Activated CD4-positive, alpha-beta T cell treated with anti-CD3 and anti-CD28 coated beads, Interleukin-2, amount 50 U/mL, for 16 hours (primary cell): ENCODE data around the gene DAPK1.

Experiments used
- DNase-seq: peaks from one replicate; pipeline ENCODE4 v3.0.0-alpha.2; 2020

DAPK1 gene

DNA sequence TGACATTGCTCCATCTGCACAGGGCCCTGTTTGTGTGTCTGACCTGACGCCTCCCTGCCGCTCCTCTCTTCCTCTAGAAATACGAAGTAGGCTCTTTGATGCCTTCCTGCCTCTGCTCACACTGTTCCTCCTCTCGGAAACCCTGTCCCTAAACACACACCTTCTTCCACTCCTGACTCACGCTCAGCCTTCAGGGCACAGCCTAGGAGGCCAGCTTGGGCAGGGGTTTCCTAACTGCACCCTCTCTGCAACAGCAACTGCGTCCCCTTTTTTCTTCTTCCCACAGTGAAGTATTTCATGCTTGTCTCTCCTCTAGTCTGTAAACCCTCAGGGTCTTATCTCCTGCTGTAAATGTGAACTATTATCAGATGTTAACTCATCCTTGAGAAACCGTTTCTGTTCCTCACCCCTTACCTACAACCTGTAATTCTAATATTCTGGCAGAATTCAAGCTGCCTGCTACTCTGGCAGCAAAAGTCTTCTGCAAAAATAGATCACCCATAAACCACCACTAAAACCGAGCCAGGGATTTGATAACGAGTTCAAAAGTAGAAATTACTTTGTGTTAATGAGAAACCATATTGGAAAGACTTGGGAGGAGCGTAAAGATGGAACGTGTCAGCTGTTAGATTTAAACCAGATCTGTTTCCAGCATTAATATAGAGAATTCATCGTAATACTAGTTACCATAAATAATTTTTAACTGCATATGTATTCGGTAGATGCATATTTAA lies 100.2 kb downstream of the DAPK1 start:
- DNase-seq: no peak

GRCh38 chr9:87599901-87600610 lies 102.4 kb downstream of the DAPK1 start:
- no peak for DNase-seq

GRCh38 chr9:87601176-87601575 lies 103.5 kb downstream of the DAPK1 start:
- no peak for DNase-seq

GRCh38 chr9:87601595-87601994 lies 103.9 kb downstream of the DAPK1 start:
- no peak for DNase-seq

- DNase-seq: no peak
Measured at GRCh38 chr9:87602933-87603643, 105.4 kb downstream of the DAPK1 start.

DNA sequence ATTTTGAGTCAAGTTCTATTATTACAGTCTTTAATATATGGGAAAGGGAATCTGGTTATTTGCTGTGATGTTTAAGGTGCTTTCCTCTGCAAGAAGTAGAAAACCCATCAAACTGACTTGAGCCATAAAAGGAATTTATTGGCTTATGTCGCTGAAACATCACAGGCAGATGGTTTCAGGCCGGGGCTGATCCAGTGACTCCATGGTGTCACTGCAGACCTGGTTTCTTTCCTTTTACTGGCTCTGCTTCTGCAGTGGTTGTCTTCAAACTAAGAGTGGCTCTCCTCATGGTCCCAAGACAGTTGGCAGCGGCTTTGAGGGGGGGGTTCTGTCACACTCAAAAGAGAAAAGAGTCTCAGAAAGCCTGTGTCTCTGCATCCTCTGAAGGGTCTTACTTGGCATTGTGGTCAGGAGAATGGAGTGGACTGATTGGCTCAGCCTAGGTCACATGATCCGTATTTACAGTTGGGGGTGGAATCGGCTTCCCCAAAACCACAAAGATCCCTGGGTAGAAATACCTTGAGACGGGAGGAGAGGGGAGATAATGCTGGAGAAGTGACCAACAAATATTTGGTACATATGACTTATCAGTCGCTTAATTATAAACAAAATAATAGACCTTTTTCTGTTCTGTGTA lies 106.3 kb downstream of the DAPK1 start:
- no peak for DNase-seq

DNA sequence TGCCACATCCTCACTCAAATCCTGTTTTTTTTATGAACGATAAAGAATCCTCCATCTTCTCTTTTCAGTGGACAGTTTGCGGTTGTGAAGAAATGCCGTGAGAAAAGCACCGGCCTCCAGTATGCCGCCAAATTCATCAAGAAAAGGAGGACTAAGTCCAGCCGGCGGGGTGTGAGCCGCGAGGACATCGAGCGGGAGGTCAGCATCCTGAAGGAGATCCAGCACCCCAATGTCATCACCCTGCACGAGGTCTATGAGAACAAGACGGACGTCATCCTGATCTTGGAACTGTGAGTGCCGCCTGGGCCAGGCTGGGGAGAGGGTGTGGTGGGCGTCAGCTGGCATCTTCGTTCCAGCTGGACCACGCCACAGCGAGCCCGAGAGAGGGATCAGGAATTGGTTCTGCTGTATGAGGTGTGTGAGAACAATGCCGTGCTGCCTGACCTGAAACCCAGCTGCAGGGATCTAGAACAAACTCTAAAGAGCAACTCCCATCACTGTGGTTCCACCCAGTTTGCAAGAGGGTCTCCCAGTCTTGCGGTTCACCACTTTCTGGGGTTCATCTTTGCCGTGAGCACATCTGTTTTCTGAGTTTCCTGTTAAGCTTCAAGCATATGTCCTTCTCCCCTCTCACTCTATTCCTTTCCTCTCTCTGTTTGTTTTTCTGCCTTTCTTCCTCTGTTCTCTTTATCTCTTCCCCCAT lies 107.4 kb downstream of the DAPK1 start:
- no peak for DNase-seq

- no peak for DNase-seq
Measured at GRCh38 chr9:87605676-87606075, 108.0 kb downstream of the DAPK1 start.

DNA sequence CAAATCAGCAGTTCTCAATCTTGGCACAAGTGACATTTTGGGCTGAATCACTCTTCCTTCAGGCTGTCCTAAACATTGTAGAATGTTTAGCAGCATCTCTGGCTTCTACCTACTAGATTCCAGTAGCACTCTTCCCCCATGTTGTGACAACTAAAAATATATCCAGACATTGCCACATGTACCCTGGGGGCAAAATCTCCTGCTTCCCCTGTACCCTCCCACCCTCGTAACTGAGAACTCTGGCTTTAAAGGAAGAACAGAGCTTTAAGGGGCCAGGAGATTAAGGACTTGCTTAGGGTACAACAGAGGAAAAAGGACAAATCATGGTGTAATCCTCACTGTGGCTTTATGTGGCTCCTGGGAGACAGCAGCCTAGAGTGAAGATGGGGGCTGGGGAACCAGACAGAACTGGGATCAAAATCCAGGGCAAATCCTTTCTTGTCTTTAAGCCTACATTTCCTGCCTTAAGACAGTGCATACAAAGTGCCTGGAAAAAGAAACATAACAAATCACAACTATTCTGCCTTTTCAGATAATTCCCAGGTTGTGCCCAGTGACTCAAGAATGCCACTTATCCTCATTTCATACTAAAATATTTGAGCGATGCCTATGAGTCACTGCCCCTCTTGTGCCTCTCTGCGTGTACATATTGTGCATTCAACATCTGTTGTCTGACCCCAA lies 109.3 kb downstream of the DAPK1 start:
- no peak for DNase-seq

GRCh38 chr9:87607859-87608258 lies 110.2 kb downstream of the DAPK1 start:
- no peak for DNase-seq

DNA sequence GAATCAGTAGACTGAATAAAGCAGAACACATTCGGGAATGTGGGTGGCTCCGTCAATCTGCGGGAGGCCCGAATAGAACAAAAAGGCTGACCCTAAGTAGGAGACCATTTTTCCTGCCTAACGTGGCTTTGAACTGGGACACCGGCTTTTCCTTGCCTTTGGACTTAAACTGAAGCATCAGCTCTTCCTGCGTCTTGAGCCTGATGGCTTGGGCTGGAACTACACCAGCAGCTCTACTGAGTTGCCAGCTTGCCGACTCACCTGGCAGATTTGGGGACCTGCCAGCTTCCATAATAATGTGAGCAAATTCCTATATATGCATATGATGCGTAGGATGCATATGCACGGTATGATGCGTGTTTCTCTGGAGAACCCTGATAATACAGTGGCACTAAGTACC lies 111.3 kb downstream of the DAPK1 start:
- no peak for DNase-seq

DNA sequence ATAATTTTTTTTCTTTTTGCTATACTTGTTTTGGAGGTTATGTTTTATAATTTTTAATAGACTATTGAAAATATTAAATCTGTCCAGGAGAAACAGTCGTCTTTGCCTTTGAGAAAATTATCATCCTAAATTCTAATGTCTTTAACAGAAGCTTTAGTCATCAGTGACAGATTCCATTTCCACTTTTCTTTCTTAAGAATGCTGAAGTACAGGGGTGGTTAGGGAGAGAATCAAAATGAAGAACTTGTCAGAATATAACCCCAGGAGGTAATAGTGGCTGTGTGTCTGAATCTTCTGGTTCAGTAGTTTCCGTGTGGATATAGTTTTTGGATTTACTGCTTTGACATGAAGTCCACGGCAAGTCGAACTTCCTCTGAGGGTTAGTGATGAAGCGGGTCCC lies 111.8 kb downstream of the DAPK1 start:
- DNase-seq: no peak

DNA sequence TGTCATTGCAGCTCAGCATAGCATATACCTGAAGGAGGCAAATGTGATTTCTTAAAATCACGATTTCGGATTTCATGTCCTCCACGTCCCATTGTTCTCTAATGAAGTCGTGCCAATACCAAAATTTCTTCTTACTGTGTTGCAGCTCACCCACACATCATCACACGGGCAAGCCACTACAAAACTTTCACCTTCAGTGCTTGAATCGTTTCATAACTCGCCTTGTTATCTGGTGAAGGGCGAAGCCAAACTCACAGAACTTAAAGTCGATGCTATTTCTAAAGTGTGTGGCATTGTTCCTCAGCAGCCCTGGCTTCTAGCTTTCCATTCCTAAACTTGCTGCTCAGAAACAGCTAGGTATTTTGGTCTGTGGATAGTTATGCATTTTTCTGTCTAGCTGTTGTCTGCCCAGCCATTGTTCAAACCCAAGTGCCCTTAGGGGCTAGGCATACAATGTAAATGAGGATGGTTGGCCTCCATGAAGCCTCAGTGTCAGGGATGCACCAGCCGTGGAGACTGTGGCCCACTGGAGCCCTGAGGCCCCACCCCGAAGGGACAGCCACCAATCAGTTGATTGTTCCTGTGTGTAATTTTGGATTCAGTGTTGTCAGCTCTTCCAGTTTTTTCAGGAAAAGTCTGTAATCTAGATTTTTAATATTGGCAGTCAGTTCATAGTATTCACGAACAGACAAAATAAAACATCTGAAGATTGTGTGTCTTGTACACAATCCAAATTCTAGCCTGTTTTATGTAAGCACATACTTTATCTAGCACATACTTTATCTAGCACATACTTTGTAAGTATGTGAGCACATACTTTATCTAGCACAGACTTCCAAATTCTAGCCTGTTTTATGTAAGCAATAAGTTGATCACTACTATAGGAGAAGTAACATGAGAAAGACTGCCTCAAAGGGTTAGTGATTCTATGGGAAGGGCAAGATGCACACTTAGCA lies 112.8 kb downstream of the DAPK1 start:
- no peak for DNase-seq

DNA sequence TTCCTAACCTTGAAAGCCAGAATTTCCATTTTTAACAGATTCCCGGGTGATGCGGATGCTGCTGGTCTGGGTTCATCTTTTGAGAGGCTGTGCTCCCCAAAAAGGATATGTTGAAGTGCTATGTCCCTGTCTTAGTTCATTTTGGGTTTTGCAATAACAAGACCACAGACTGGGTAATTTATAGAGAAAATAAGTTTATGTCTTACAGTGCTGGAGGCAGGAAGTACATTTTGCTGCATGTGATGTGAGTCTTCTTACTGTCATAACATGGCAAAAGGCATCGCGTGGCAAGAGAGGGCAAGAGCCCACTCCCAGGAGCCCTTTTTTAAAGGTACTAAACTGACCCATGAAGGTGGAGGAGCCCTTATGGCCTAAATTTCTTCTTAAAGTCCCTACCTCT lies 114.1 kb downstream of the DAPK1 start:
- no peak for DNase-seq

DNA sequence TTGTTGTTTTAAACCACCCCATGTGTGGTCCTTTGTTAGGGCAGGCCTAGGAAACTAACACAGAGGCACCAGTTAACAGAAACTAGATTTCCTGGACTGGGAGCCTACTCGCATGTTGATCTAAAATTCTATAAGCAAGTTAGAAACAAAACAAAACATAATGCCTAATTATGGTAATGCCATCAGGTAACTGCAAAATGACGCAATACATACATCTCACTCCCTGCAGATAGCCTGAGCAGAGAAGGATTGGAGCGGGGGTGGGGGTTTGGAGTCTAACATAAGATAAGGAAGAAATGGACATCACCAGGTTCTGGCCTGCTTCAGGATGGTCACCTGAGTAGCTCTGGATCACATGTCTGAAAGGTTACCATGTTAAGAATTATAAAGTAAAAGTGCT lies 114.9 kb downstream of the DAPK1 start:
- no peak for DNase-seq

DNA sequence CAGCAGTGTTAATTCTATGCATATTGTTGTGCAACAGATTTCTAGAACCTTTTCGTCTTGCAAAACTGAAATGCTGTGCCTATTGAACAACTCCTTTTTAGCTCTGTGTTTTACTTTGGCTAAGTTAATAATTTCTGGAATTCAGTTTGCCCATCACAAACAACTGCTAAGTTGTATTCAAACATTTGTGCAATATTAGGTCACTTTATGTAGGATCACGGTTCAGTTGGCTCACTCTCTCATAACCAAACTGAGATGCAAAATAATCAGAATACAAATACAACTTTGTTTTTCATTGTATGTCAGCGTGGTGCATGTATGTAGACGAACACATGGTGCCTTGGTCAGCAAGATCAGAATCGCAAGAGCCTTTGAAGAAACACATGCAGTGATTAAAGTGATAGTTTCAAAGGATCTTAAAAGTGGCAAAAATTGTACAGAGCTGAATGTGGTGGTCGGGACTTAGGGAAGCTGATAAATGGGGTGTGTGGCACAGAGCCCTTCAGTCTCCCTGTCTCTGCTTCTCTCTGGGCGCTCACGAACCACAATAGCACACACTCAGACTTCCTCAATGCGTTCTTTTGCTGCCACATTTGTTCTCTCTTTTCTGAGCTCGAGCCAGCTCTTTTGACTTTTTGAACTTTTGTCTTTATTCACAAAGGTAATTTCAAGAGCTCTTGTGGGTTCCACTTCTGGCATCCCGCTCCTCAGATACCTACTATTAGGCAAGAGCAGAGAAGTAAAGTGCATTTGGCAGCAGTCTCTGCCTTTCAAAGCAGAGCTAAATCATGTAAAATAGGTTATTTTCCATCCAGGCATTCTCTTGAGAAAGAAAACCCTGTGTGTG lies 115.8 kb downstream of the DAPK1 start:
- no peak for DNase-seq

GRCh38 chr9:87614397-87614796 lies 116.7 kb downstream of the DAPK1 start:
- DNase-seq: no peak

GRCh38 chr9:87615136-87615535 lies 117.5 kb downstream of the DAPK1 start:
- no peak for DNase-seq

GRCh38 chr9:87615547-87616148 lies 118.0 kb downstream of the DAPK1 start:
- DNase-seq: no peak

GRCh38 chr9:87618226-87618625 lies 120.6 kb downstream of the DAPK1 start:
- DNase-seq: no peak
